ENCODE results near the gene ETF1.

GRCh38 chr5:138468966-138469539 lies 74.0 kb downstream of the ETF1 start:
- TF ChIP-seq POLR2A (IDR thresholded peaks at IDR 0.05) = no peak
- TF ChIP-seq CTCF (IDR thresholded peaks at IDR 0.05) = no peak
- TF ChIP-seq EP300 (IDR thresholded peaks at IDR 0.05) = no peak
- TF ChIP-seq POLR2AphosphoS5 (IDR thresholded peaks at IDR 0.05) = no peak
